GM18868 (cell line): ENCODE data around the gene BRIP1.
"Not testable (repeated sequence)": the region's sequence is repeated elsewhere in the genome, so short reads cannot be mapped to it uniquely, and the experiment has no call there.

Source experiments
- ATAC-seq: cut with Tn5 transposase; IDR thresholded peaks from one replicate; pipeline ENCODE4 v1.9.1; 2021; ENCODE audit warnings: mild to moderate bottlenecking, moderate library complexity; ENCODE audit not compliant: unreplicated experiment

BRIP1 gene

DNA sequence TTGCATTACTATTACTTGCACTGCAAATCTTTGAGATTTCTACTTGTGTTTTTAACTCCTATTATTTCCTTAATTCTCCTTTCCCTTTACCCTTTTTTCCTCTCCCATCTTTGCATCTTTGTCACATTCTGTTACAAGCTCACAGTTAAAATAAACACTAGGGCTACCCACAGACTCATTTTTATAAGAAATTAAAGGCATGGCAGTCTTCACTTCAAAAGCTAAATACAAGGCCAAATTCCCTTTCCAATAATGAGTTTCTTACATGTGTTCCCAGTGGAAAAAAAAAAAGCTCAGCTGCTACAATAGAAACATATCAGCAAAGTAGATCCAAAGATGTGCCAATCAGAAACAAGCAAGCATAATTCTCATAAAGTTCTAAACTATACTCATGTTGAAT lies 3.7 kb upstream of the BRIP1 start:
- ATAC-seq = no peak

DNA sequence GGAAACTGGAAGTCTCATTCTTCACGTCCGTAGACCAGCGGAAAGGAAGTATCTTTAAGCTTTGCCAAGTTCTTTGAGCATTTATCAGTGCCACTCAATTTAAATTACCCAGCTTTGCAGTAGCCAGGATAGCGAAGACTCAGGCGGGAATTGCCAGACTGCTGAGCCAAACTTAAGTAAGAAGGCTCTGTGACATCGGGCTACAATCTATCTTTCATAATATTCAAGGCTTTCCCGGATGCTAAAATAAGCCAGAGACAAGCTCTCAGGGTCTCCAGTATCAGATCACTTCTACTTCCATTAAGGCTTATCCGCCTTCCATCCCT lies 436 bp upstream of the BRIP1 start:
- ATAC-seq = peak; percentile 11

GRCh38 chr17:61862105-61862574 lies 1.2 kb downstream of the BRIP1 start:
- ATAC-seq = no peak

DNA sequence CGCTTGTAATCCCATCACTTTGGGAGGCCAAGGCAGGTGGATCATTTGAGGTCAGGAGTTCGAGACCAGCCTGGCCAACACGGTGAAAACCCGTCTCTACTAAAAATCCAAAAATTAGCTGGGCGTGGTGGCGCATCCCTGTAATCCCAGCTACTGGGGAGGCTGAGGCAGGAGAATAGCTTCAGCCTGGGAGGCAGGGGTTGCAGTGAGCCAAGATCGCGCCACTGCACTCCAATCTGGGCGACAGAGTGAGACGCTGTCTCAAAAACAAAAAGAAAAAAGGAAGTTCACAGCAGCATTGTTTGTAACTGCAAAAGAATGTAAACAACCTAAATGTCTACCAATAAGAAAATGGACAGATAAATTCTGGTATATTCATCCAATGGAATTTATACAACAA lies 2.9 kb downstream of the BRIP1 start:
- not testable (repeated sequence) for ATAC-seq

- no peak for ATAC-seq
These were observed 7.3 kb downstream of the BRIP1 start for GRCh38 chr17:61856035-61856434.

DNA sequence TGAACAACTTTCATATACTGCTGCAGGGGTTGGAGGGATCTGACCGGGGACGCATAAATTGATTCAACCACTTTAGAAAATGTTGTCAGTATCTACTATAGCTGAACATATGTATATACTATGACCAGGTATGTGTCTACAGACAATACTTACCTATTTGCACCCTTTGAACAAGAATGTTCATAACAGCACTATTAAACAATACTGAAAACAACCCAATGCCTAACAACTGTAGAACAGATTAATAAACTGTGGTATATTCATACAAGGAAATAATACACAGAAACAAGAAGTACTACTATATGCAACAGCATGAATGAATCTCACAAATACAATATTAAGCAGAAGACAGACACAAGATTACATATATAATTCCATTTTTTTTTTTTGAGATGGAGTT lies 10.5 kb downstream of the BRIP1 start:
- ATAC-seq = no peak

DNA sequence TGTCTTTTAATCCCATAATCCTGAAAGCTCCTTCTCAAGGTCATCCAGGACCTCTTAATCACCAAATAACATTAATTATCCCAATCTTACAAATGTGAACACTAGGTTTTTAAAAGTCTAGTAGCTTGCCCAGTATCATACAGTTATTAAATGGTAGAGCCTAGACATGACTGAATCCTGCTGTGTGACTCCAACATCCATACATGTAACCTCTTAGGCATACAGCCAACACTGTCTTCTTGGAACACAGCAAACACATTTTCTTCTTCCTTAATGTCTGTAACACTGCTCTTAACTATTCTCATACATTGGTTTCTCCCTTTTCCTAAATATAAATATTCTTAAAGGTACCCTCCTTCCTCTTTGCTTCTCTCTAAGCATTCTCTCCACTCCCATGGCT lies 13.7 kb downstream of the BRIP1 start:
- no peak for ATAC-seq

GRCh38 chr17:61848896-61849295 lies 14.4 kb downstream of the BRIP1 start:
- ATAC-seq = no peak

GRCh38 chr17:61848247-61848646 lies 15.1 kb downstream of the BRIP1 start:
- ATAC-seq = no peak

GRCh38 chr17:61847659-61848058 lies 15.7 kb downstream of the BRIP1 start:
- ATAC-seq = no peak

- no peak for ATAC-seq
These were observed 16.5 kb downstream of the BRIP1 start for GRCh38 chr17:61846761-61847375.

- ATAC-seq = no peak
These were observed 17.2 kb downstream of the BRIP1 start for GRCh38 chr17:61846088-61846487.

GRCh38 chr17:61843435-61843834 lies 19.9 kb downstream of the BRIP1 start:
- no peak for ATAC-seq

- ATAC-seq = no peak
These were observed 20.4 kb downstream of the BRIP1 start for GRCh38 chr17:61842899-61843298.

- ATAC-seq = no peak
These were observed 24.0 kb downstream of the BRIP1 start for GRCh38 chr17:61839300-61839786.

GRCh38 chr17:61837175-61838051 lies 25.9 kb downstream of the BRIP1 start:
- no peak for ATAC-seq

- ATAC-seq = no peak
These were observed 26.8 kb downstream of the BRIP1 start for GRCh38 chr17:61836266-61837174.

- ATAC-seq = no peak
These were observed 27.7 kb downstream of the BRIP1 start for GRCh38 chr17:61835606-61836005.

DNA sequence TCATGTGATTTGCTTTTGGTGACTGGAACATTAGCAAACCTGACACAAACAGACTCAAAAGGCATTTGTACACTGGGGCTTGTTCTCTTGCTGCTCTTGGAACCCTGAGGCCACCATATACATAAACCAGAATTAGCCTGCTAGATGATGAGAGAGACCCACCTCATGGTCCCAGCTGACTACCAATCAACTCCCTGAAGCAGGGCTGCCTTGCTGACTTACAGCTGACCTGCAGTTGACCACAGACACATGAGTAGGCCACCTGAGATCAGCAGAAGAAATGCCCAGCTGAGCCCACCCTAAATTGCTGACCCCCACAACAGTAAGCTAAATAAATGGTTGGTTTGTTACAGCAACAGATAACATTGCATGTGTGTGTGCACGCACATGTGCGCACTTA lies 28.7 kb downstream of the BRIP1 start:
- no peak for ATAC-seq

DNA sequence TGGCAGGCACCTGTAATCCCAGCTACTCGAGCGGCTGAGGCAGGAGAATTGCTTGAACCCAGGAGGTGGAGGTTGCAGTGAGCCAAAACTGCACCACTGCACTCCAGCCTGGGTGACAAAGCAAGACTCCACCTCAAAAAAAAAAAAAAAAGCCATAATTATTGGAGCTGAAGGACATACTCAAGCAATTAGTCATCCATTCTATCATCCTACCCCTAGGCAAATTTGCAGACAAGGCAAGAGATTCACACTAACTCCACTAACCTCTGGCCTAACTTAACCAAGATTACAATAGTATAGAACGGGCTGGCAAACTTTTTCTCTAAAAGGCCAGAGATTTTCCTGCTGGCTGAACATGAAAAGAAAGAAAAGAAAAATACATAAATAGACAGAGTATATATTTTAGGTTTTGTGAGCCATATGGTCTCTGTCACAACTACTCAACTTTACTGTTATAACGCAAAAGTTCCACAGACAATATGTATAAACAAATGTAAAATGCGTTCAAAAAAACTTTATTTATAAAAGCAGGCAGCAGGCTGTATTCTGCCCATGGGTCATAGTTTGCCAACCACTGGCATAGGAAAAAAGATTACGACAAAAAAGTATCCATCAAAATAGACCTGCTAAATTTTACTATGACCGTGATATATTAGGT lies 29.7 kb downstream of the BRIP1 start:
- no peak for ATAC-seq

GRCh38 chr17:61832463-61832862 lies 30.9 kb downstream of the BRIP1 start:
- ATAC-seq = no peak
